GM18867 (cell line): ENCODE results near the gene SNAI3.

Experiments
- ATAC-seq: cut with Tn5 transposase; IDR thresholded peaks from one replicate; pipeline ENCODE4 v1.9.1; 2021; ENCODE audit warnings: mild to moderate bottlenecking, moderate library complexity; ENCODE audit not compliant: unreplicated experiment

Gene SNAI3

GRCh38 chr16:88705801-88706228 lies 19.5 kb upstream of the SNAI3 start:
- ATAC-seq: peak; percentile 15

DNA sequence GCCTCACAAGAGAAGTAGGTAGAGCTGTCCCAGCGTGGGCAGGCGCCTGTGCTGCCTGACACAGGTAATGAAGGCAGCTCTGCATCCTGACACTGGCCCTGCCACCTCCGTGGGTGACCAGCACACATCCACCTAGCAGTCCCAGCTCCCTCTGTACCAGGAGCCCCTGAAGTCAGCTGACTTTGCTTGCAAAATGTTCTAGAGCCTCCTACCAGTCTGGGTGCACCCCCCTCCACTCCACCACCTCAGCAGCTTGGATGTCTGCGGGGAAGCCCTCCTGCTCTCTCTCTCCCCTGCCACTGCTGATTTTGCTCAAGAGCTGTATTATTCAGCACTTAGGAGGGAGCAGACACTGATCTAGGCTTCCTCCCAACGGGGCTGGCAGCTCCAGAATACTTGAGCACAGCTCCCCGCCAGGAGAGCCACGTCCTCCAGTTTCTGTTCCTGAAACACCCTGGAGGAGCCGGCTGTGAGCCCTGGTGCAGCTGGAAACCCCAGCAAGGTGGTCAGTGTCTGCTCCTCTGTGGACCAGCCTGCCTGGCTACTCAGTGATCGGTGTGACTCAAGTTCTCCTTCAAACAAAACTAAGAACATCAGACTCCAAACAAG lies 18.9 kb upstream of the SNAI3 start:
- ATAC-seq: no peak

- ATAC-seq: no peak
Observed at GRCh38 chr16:88703486-88704309, 17.4 kb upstream of the SNAI3 start.

DNA sequence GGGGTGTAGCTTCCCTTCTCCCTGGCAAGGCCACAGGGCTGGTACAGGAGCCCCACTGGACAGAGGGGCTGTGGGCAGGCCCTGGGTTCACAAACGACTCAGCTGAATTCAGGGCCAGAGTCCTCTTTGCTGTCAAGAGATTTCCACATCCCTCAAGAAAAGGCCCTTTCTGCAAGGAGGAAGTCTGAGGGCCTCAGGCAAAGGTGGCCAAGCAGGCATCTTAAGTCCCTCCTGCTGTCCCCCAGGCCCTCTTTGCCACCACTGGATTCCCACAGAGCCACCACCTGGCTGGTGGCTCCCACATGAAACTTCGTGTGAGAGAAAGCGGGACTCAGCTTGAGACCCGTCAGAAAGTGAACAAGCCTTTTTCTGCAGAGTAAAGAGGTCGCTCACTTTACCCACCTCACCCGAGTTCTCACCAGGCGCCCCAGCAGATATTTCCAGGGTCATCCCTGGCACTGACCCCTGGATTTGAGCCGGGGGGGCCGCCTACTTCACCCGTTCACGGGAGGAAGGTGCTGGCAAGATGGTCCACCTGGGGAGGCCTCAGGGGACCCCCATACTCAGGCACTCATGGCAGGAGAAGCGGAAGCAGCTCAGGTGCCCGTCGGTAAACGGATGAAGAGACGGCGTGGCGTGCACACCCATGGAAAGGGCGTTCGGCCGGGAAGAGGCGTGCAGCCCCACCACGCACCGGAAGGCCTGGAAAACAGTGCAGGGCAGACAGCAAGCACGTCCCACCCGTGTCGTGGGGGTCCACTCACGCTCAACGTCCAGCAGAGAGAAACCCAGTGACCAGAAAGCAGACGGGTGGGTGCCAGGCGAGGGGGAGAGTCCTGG lies 16.3 kb upstream of the SNAI3 start:
- ATAC-seq: no peak

- no peak for ATAC-seq
Observed at GRCh38 chr16:88701581-88702370, 15.5 kb upstream of the SNAI3 start.

GRCh38 chr16:88700636-88701482 lies 14.6 kb upstream of the SNAI3 start:
- ATAC-seq: peak; percentile 70

DNA sequence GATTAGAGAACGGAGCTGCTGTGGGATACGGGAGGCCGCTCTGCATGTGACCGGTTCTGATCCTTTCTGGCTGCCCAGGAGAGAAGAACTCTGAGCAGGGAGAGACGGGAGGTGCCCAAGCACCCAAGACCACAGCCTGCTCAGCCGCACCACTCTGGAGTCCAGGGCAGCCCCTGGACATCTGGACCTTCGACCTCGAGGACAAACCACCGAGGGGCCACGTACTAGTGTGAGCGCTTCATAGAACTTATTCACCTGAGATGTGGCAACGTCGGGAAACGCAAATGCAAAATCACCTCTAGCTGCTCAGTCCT lies 14.0 kb upstream of the SNAI3 start:
- ATAC-seq: no peak

GRCh38 chr16:88699180-88699579 lies 12.9 kb upstream of the SNAI3 start:
- no peak for ATAC-seq

DNA sequence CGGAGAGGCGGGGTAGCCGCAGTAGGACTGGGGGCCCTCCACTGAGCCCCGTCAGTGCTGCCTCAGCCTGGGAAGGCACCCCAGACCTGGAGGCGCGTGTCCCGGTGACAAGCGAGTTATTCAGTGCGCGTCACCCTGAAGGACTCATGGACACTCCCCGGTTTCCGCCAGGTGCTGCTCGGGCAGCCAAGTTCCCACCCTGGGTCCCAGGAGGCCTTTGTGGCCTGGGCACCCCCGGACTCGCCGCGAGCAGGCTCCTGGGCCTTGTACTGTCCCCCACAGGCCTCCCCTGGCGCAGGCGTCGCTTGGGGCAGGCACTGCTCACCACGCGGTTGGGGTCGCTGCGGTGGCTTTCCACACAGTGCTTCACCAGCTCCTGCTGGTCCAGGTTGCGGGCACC lies 12.3 kb upstream of the SNAI3 start:
- no peak for ATAC-seq

DNA sequence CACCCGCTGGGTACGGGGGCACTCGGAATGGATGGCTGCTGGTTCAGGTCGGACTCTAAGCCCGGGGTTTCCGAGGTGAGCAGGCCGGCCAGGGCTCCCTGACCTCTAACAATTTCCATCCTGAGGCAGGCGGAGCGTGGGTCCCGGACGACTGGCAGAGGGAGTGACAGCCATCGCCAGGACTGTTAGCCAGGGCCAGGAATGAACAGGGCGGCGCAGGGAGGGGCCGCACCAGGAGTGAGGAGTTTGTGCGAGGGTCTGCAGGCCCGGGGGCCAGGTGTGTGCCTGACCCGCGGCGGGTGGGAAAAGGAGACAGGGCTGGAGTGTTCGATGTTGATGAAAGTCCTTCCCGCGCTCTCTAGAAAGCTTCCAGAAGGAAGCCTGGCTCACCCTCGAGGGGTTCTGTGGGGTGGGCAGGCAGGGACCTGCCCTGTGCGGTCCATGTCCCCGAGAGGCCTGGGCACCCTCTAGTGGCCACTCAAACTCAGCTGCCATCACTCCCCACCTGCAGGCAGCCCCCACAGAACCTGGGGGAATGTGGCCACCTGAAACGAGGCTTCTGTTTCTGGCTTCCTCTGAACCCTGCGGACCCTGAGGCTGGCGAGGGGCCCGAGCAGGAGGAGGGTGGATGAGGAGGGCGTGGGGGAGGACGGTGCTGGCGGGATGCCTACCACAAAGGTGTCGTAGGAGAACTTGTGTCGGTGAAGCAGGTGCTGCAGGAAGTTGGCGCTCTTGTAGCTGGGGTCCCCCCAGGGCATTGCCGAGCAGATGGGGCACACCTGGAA lies 11.7 kb upstream of the SNAI3 start:
- no peak for ATAC-seq

GRCh38 chr16:88697116-88697830 lies 11.0 kb upstream of the SNAI3 start:
- ATAC-seq: no peak

DNA sequence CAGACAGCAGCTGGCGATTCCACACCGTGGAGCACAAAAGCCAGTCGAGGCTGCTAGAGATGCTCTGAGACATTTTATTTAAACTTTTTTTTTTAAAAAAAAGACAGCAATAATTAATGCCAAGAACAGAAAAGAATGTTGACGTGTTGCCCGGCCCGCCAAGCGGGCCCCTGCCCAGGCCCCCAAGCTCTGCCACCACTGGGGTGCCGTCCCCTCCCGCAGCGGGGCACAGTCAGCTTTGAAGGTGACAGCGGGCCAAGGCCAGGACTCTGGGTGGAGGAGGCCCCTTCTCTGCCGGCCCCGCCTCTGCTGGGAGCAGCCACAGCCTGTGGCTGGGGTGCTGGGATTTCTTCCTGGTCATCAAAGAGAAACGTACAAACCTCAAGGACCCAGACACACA lies 10.1 kb upstream of the SNAI3 start:
- ATAC-seq: no peak

DNA sequence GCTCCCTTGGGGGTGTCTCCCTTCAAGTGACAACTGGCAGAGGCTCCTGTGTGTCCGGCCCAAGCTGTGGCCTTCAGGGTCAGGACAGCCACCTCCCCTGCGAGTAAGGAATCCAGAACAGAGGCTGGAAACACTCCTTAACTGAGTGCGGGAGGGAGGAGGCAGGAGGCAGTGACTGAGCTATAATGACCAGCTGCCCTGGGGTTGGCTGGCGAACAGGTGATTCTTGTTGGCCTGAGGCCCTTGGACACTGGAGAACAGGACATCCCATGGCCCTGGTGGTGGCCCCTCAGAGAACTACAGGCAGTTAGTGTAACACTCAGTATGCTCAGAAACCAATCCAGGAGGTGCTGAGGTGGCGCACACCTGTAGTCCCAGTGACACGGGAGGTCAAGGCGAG lies 9.4 kb upstream of the SNAI3 start:
- ATAC-seq: no peak

GRCh38 chr16:88695218-88695617 lies 8.9 kb upstream of the SNAI3 start:
- no peak for ATAC-seq

DNA sequence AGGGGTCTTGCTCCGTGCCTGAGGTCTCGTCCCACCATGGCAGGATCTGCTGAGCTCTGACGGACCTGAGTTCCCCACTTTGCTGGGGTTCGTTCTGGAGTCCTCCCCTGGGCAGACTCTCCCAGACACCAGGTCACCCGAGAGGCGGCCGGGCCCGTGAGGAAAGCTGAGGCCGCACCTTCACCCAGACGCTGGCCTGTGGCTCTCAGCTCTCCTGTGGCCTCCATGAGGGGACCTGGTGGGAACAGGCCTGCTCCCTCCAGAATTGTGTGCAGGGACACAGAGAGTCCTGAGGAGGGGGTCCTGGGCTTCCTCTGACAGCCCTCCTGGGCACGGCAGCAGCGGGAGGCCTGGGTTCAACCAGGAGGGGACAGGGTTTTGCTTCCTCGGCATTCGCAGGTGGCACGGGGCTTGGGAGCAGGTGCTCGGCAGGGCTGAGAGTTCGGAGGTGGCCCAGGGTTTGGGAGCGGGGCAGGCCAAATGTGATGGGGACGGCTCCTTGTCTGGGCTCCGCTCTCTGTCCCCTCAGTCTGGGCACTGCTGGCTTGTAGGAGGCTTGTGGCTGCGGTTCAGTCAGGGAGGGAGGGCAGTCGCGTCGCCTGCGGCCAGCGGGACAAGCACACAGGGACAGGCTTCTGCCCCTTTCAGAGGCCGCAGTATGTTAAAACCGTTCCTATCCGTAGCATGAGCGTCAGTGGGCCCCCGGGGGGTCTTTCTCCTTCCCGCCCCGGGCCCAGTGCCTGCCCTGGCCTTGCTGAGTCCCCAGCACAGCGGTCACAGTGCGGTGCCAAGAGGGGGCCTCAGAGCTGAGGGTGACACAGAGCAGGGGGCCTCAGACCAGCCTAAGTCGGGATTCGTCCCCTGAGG lies 8.1 kb upstream of the SNAI3 start:
- ATAC-seq: no peak

GRCh38 chr16:88693420-88694177 lies 7.3 kb upstream of the SNAI3 start:
- no peak for ATAC-seq

GRCh38 chr16:88692861-88693260 lies 6.6 kb upstream of the SNAI3 start:
- ATAC-seq: no peak
